ENCODE results near the gene BACH1.
A peak's percentile ranks its signal among the peaks of the same experiment; 100 is the strongest.
"Not testable (repeated sequence)": the region's sequence is repeated elsewhere in the genome, so short reads cannot be mapped to it uniquely, and the experiment has no call there.

BACH1 gene

DNA sequence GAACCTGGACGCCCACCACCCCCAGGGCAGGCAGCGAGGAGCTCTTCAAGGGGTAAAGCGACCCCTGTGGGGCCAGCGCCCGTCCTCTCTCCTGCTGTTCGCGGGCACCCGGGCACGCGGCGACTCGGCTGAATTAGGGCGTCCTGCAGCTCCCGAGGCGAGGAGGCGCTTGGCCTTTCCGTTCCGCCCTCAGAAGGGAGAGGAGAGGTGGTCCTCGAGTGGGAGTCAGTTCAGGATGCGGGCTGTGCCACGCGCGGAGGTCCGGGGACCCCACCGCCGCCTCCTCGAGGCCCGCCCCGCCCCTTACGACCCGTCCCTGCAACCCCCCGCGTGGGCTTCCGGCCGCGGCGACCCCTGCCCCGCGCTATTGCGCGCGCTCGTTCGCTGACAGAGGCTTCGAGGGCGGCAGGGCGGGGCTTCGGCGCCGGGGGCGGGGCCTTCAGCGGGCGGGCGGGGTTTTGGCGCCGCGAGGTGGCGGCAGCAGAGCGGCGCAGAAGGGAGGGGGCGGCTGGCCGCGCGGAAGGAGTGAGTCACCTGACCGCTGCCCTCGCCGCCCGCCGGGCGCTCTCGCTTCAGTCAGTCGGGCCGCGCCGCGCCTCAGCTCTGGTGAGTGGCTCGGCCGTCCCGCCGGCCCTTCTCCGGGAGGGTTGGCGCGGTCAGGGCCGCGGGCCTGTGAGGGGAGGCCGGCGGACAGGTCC lies at the start of gene BACH1:
BACH1 (plus strand) TSS at position 575 of the 698 bp plus-strand sequence. CDS start 22,359 bp downstream, outside the sequence.
- Mint-ChIP-seq H3K9me3 (peaks cover 4% of the 10 kb centered on the region), H3K27me3 (no peaks in the 10 kb centered on the region), H3K27ac (peak within 1 kb of the TSS; percentile 96), H3K4me3 (peak within 1 kb of the TSS; percentile 96), H3K4me1 (peaks cover 77% of the 10 kb centered on the region), H3K36me3 (no peaks in the 10 kb centered on the region)
- peak; percentile 84 for ATAC-seq

DNA sequence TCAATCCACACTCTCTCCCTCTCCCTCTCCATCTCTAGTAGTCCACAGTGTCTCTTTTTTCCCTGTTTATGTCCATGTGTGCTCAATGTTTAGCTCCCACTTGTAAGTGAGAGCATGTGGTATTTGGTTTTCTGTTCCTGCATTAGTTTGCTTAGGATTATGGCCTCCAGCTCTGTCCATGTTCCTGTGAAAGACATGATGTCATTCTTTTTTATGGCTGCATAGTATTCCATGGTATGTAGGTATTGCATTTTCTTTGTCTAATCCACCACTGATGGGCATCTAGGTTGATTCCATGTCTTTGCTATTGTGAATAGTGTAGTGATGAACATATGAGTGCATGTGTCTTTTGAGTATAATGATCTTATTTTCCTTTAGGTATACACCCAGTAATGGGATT lies 49.4 kb upstream of the BACH1 start:
- not testable (repeated sequence) for H3K4me3 Mint-ChIP-seq, H3K36me3 Mint-ChIP-seq, H3K27ac Mint-ChIP-seq, ATAC-seq, H3K27me3 Mint-ChIP-seq
- peaks cover 15% of the 10 kb centered on the region for H3K9me3 Mint-ChIP-seq
- peaks cover 12% of the 10 kb centered on the region for H3K4me1 Mint-ChIP-seq

- Mint-ChIP-seq H3K27me3 (no peaks in the 10 kb centered on the region), H3K27ac (no peak overlapping the region), H3K4me3 (no peak overlapping the region), H3K4me1 (peaks cover 6% of the 10 kb centered on the region), H3K36me3 (peaks cover 10% of the 10 kb centered on the region), H3K9me3 (peaks cover 17% of the 10 kb centered on the region)
- no peak for ATAC-seq
Measured at GRCh38 chr21:29250636-29251035, 48.1 kb upstream of the BACH1 start.

DNA sequence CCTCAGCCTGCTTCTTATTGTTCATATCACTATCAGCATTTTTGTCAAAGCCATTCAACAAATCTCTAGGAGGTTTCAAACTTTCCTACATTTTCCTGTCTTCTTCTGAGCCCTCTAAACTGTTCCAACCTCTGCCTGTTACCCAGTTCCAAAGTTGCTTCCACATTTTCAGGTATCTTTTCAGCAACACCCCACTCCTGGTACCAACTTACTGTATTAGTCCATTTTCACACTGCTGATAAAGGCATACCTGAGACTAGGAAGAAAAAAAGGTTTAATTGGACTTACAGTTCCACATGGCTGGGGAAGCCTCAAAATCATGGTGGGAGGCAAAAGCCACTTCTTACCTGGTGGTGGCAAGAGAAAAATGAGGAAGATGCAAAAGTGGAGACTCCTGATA lies 44.9 kb upstream of the BACH1 start:
- H3K36me3 Mint-ChIP-seq: peaks cover 10% of the 10 kb centered on the region
- not testable (repeated sequence) for H3K4me3 Mint-ChIP-seq, H3K4me1 Mint-ChIP-seq, H3K27me3 Mint-ChIP-seq, H3K27ac Mint-ChIP-seq, ATAC-seq
- peaks cover 20% of the 10 kb centered on the region for H3K9me3 Mint-ChIP-seq

DNA sequence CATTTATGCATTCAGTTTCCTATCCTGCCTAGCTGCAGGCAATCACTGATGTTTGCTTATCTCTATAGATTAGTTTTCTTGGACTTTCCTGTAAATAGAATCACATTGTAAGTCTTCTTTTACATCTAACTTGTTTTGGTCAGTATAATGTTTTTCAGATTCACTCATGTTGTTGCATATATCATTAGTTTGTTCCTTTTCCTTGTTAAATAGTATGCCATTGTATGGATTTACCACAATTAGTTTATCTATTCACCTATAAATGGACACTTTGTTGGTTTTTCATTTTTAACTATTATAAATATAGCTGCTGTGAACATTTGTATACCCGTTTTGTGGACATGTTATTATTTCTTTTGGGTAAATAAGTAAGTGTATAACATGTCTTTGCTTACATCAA lies 44.2 kb upstream of the BACH1 start:
- H3K9me3 Mint-ChIP-seq: peaks cover 16% of the 10 kb centered on the region
- H3K27me3 Mint-ChIP-seq: no peaks in the 10 kb centered on the region
- no peak for ATAC-seq
- H3K27ac Mint-ChIP-seq: no peak overlapping the region
- H3K4me1 Mint-ChIP-seq: no peaks in the 10 kb centered on the region
- no peak overlapping the region for H3K4me3 Mint-ChIP-seq
- peaks cover 10% of the 10 kb centered on the region for H3K36me3 Mint-ChIP-seq

DNA sequence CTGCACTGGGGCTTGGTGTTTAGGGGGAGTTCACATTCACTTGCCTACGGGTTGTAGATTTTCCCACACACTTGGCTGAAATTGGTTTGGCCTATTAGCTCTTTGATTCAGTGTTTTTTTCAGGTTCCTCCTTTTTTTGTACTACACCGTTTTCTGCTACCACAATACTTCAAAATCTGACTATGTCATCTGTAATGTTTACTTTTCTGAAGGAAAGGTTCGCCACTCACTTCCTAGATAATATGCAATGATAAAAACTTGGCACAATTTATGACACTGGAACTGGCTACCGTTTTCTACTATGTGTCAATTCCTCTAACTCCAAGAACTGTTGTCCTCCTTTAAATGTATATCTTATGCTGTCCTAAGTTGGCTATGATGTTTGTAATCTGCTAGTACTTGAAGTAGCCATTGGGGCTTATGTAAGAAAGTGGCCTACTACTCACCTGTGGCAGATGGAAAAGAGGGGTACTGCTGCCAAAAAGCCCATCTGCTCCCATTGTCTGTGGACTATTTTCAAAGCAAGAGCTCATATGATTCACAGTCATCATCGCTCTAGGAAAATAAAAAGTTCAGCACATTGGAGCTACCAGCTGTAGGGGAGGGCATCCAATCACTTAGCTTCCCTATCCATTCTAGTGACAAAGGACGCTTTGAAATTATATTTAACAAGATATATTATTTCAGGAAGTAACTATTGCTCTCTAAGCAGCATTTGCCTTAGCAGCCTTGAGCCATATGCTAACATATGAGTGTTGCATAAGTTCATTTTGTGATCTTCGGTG lies 42.4 kb upstream of the BACH1 start:
- H3K9me3 Mint-ChIP-seq: peaks cover 16% of the 10 kb centered on the region
- H3K36me3 Mint-ChIP-seq: peaks cover 10% of the 10 kb centered on the region
- H3K27ac Mint-ChIP-seq: no peak overlapping the region
- H3K4me3 Mint-ChIP-seq: no peak overlapping the region
- H3K4me1 Mint-ChIP-seq: no peaks in the 10 kb centered on the region
- ATAC-seq: no peak
- H3K27me3 Mint-ChIP-seq: no peaks in the 10 kb centered on the region

- Mint-ChIP-seq H3K9me3 (peaks cover 16% of the 10 kb centered on the region), H3K27me3 (no peaks in the 10 kb centered on the region), H3K36me3 (peaks cover 10% of the 10 kb centered on the region), H3K4me3 (no peak overlapping the region), H3K27ac (no peak overlapping the region), H3K4me1 (no peaks in the 10 kb centered on the region)
- no peak for ATAC-seq
Measured at GRCh38 chr21:29257701-29258100, 41.0 kb upstream of the BACH1 start.

DNA sequence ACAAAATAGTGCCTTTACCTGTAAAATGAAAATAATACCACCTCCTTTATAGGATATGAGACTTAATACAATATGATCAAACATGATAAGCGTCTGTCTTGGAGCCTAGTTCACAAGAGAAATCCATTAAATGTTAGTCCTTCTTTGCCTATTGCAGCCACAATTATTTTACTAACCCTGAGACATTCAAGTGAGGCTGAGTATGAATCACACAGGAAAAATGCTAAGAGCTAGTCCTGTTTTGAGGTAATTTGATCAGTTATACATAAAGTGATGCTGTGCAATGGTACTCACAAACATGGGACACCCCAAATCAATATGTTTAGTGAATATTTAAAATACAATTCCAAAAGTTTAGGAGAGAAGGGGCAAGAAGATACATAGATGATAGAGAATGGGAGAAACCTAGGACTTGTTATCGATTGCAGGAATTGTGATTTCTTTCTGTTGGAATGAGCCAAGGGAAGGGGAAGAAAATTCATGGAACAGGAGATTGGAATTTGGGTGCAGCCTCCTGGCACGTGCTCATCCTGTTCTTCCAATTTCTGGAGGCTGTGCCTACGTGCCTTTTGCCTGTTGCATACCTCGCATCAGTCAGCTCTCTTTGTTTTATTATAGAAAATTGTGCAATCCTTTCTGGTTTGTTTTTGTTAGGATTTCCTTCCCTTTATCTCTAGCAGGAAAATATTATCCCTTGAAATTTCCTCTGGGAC lies 39.9 kb upstream of the BACH1 start:
- H3K27me3 Mint-ChIP-seq: no peaks in the 10 kb centered on the region
- ATAC-seq: no peak
- peaks cover 7% of the 10 kb centered on the region for H3K36me3 Mint-ChIP-seq
- H3K27ac Mint-ChIP-seq: no peak overlapping the region
- H3K9me3 Mint-ChIP-seq: peaks cover 9% of the 10 kb centered on the region
- no peak overlapping the region for H3K4me3 Mint-ChIP-seq
- H3K4me1 Mint-ChIP-seq: no peaks in the 10 kb centered on the region

GRCh38 chr21:29260461-29260860 lies 38.3 kb upstream of the BACH1 start:
- Mint-ChIP-seq H3K36me3 (no peaks in the 10 kb centered on the region), H3K9me3 (peaks cover 3% of the 10 kb centered on the region), H3K4me3 (no peak overlapping the region), H3K4me1 (peaks cover 4% of the 10 kb centered on the region), H3K27ac (no peak overlapping the region), H3K27me3 (no peaks in the 10 kb centered on the region)
- no peak for ATAC-seq

DNA sequence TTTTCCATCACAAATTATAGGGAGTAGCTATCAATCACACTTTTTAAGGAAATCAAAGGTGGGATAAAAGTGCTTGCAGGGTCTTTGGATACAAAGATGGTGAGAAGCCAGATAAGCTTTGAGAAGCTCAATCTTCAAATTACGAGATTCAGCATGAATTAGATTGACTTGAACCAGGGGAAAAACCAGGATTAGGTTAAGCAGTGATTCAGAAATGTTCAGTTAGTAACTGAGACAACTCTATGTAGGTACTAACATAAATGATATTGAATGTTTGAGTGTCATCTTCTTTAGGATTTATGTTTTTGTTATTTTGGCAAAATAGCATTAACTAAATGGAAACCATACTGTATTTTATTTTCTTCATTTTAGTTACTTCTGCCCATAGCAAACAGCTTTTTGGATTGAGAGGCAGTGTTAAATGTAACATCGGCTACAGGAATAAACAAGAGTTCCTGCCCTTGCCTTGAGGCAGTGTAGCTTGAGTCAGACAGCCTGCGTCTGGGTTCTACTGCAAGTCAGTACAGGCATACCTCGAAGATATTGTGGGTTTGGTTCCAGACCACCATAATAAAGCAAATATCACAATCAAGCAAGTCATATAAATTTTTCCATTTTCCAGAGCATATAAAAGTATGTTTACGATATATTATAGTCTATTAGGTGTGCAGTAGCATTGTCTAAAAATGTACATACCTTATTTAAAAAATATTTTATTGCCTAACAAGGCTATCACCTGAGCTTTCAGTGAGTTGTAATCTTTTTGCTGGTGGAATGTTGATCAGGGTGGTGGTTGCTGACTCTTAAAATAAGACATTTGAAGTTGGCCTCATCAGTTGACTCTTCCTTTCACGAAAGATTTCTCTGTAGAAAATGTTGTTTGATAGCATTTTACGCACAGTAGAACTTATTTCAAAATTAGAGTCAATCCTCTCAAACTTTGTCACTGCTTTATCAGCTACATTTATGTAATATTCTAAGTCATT lies 36.9 kb upstream of the BACH1 start:
- no peak for ATAC-seq
- no peak overlapping the region for H3K27ac Mint-ChIP-seq
- H3K9me3 Mint-ChIP-seq: peaks cover 4% of the 10 kb centered on the region
- H3K4me3 Mint-ChIP-seq: no peak overlapping the region
- H3K4me1 Mint-ChIP-seq: peaks cover 18% of the 10 kb centered on the region
- no peaks in the 10 kb centered on the region for H3K36me3 Mint-ChIP-seq
- H3K27me3 Mint-ChIP-seq: no peaks in the 10 kb centered on the region

DNA sequence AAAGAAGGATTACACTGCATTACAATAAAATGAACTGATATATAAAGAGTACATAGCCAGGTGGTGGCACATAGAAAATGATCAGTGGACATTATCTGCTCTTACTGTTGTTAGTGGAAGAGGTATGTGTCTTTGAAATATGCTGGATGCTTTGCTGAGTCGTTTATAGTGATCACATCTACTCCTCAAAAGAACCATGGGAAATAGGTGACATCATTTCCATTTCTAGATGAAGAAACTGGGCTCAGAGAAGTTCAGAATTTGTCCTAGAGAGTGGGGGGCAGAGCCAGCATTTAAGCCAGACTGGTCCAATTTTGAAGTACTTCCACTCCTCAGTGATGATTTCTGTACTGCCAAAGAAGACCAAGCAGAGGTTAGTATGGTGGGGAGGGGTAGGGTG lies 34.0 kb upstream of the BACH1 start:
- Mint-ChIP-seq H3K4me3 (no peak overlapping the region), H3K36me3 (no peaks in the 10 kb centered on the region), H3K27ac (no peak overlapping the region), H3K4me1 (peaks cover 24% of the 10 kb centered on the region), H3K9me3 (peaks cover 4% of the 10 kb centered on the region), H3K27me3 (no peaks in the 10 kb centered on the region)
- ATAC-seq: no peak

GRCh38 chr21:29265690-29266479 lies 32.8 kb upstream of the BACH1 start:
- Mint-ChIP-seq H3K27ac (peak overlapping the region; percentile 81), H3K4me1 (peaks cover 28% of the 10 kb centered on the region), H3K36me3 (no peaks in the 10 kb centered on the region), H3K4me3 (no peak overlapping the region), H3K27me3 (no peaks in the 10 kb centered on the region), H3K9me3 (peaks cover 4% of the 10 kb centered on the region)
- ATAC-seq: peak; percentile 63

- Mint-ChIP-seq H3K4me1 (peaks cover 28% of the 10 kb centered on the region), H3K4me3 (no peak overlapping the region), H3K9me3 (peaks cover 4% of the 10 kb centered on the region), H3K36me3 (no peaks in the 10 kb centered on the region), H3K27ac (no peak overlapping the region), H3K27me3 (no peaks in the 10 kb centered on the region)
- ATAC-seq: no peak
Measured at GRCh38 chr21:29267666-29268065, 31.1 kb upstream of the BACH1 start.

- Mint-ChIP-seq H3K36me3 (no peaks in the 10 kb centered on the region), H3K4me3 (no peak overlapping the region), H3K9me3 (no peaks in the 10 kb centered on the region), H3K4me1 (peaks cover 9% of the 10 kb centered on the region), H3K27me3 (no peaks in the 10 kb centered on the region), H3K27ac (no peak overlapping the region)
- ATAC-seq: no peak
Measured at GRCh38 chr21:29271927-29272333, 26.8 kb upstream of the BACH1 start.

All from stimulated activated memory B cell treated with anti-CD40 and anti-IgM and Interleukin-4, amounts not matched to agents 10 μg/mL and 1 μg/mL and 100 μg/mL, for 72 hours (primary cell).